ENCODE results near the gene MASP1. TPM values are rescaled to one million over a fixed set of nuclear protein-coding genes. Genes with fewer than 3 reads are reported as not detected.
A peak's percentile ranks its signal among the peaks of the same experiment; 100 is the strongest.

The MASP1 gene
- total and polyA plus RNA-seq, 4 donors, result 0.88 to 6.0 (median 3.2) TPM

GRCh38 chr3:187186801-187187421, 104.6 kb downstream of the MASP1 start:
- intact Hi-C loops (cut with DNase I), result loop anchor here in 1 of 2 donors (5.0 kb wide), 1 partner anchor 210 kb away; no protein-coding TSS in a partner anchor
- Histone ChIP-seq H3K4me3 (ENCODE audit: low read length in 2 of 2) (no peak overlapping the region), H3K4me1 (ENCODE audit: control insufficient read depth in 1 of 2, insufficient read depth in 2 of 2, low read length in 2 of 2) (peaks cover 4 to 8% of the 10 kb centered on the region in 2 donors), H3K36me3 (ENCODE audit: control insufficient read depth in 1 of 2, insufficient read depth in 2 of 2, low read length in 1 of 2) (no peaks in the 10 kb centered on the region), H3K27ac (ENCODE audit: low read depth in 1 of 2, low read length in 2 of 2) (peak overlapping the region; percentile 78 to 99), H3K27me3 (ENCODE audit: control insufficient read depth in 1 of 2, insufficient read depth in 2 of 2, low read length in 1 of 2) (no peaks in the 10 kb centered on the region), H3K9me3 (ENCODE audit: control insufficient read depth, low read length) (no peaks in the 10 kb centered on the region)
- ATAC-seq (ENCODE audit: low FRiP score) (peak; percentile 93), DNase-seq (peak; percentile 77 to 85)
- 19 to 21% methylated on average over 5 of the region's 5 CpGs for WGBS, 2 donors

- Histone ChIP-seq H3K27me3 (ENCODE audit: control insufficient read depth in 1 of 2, insufficient read depth in 2 of 2, low read length in 1 of 2) (no peaks in the 10 kb centered on the region), H3K4me3 (ENCODE audit: low read length in 2 of 2) (no peak overlapping the region), H3K4me1 (ENCODE audit: control insufficient read depth in 1 of 2, insufficient read depth in 2 of 2, low read length in 2 of 2) (peaks cover 4 to 8% of the 10 kb centered on the region in 2 donors), H3K27ac (ENCODE audit: low read depth in 1 of 2, low read length in 2 of 2) (peak overlapping the region; percentile 78 to 94), H3K36me3 (ENCODE audit: control insufficient read depth in 1 of 2, insufficient read depth in 2 of 2, low read length in 1 of 2) (no peaks in the 10 kb centered on the region), H3K9me3 (ENCODE audit: control insufficient read depth, low read length) (no peaks in the 10 kb centered on the region)
- WGBS, 2 donors, result 5 to 10% methylated on average over 2 of the region's 2 CpGs
- intact Hi-C loops (cut with DNase I), result loop anchor here in 1 of 2 donors (5.0 kb wide), 1 partner anchor 209 kb away; no protein-coding TSS in a partner anchor
- no peak for DNase-seq
- no peak for ATAC-seq (ENCODE audit: low FRiP score)
These were observed 105.2 kb downstream of the MASP1 start for GRCh38 chr3:187186375-187186774.

GRCh38 chr3:187185759-187186158, 105.8 kb downstream of the MASP1 start:
- Histone ChIP-seq H3K27me3 (ENCODE audit: control insufficient read depth in 1 of 2, insufficient read depth in 2 of 2, low read length in 1 of 2) (no peaks in the 10 kb centered on the region), H3K36me3 (ENCODE audit: control insufficient read depth in 1 of 2, insufficient read depth in 2 of 2, low read length in 1 of 2) (no peaks in the 10 kb centered on the region), H3K4me1 (ENCODE audit: control insufficient read depth in 1 of 2, insufficient read depth in 2 of 2, low read length in 2 of 2) (peaks cover 4 to 8% of the 10 kb centered on the region in 2 donors), H3K4me3 (ENCODE audit: low read length in 2 of 2) (no peak overlapping the region), H3K9me3 (ENCODE audit: control insufficient read depth, low read length) (no peaks in the 10 kb centered on the region), H3K27ac (ENCODE audit: low read depth in 1 of 2, low read length in 2 of 2) (peak overlapping the region; percentile 78 to 95)
- intact Hi-C loops (cut with DNase I), result loop anchor here in 1 of 2 donors (5.0 kb wide), 1 partner anchor 208 kb away; no protein-coding TSS in a partner anchor
- ATAC-seq (ENCODE audit: low FRiP score), result no peak
- WGBS, 2 donors, result 97% methylated on average over 4 of the region's 4 CpGs
- DNase-seq, result no peak

Other genes starting within 250 kb of the MASP1 start
- gene RPL39L, start 152.2 kb downstream of the MASP1 start, total RNA-seq, result 10 to 100 TPM in 1 of 2 donors, 1 to 10 TPM in 1; 10.0 to 10.5 TPM
- 10 to 100 TPM; 35.0 to 51.5 TPM for gene RPL39L, start 152.2 kb downstream of the MASP1 start, polyA plus RNA-seq
- under 1 TPM; 0.16 to 0.48 TPM for gene RTP1, start 94.3 kb downstream of the MASP1 start, total RNA-seq
- gene RTP1, start 94.3 kb downstream of the MASP1 start, polyA plus RNA-seq, result not detected
- gene RTP4, start 76.6 kb upstream of the MASP1 start, total RNA-seq, result 1 to 10 TPM; 1.8 to 3.5 TPM
- 1 to 10 TPM; 1.1 to 2.7 TPM for gene RTP4, start 76.6 kb upstream of the MASP1 start, polyA plus RNA-seq